ENCODE data around the gene CCDC157.
A peak's percentile ranks its signal among the peaks of the same experiment; 100 is the strongest.

The CCDC157 gene

GRCh38 chr22:30390974-30391691 is 34.3 kb downstream of the CCDC157 start (continued):
- TF ChIP-seq CTCF (tag by site-specific recombination; IDR thresholded peaks at IDR 0.05) (peak; percentile 53; the same call in 1 of the 2 replicates), KLF17 (tag by site-specific recombination; IDR thresholded peaks at IDR 0.05) (0 out of 2 replicates have a peak, but pooled peaks have one; percentile 14), ZNF654 (tag by site-specific recombination; IDR thresholded peaks at IDR 0.05; ENCODE audit: low read depth) (peak; percentile 50), ZBTB48 (tag by site-specific recombination; IDR thresholded peaks at IDR 0.05) (peak; percentile 58), SCRT2 (tag by site-specific recombination; IDR thresholded peaks at IDR 0.05) (no peak), ZNF391 (tag by site-specific recombination; IDR thresholded peaks at IDR 0.05; ENCODE audit: borderline replicate concordance, low read depth) (no peak), ZNF112 (tag by site-specific recombination; IDR thresholded peaks at IDR 0.05) (no peak)
- TF ChIP-seq, protein P1, sequence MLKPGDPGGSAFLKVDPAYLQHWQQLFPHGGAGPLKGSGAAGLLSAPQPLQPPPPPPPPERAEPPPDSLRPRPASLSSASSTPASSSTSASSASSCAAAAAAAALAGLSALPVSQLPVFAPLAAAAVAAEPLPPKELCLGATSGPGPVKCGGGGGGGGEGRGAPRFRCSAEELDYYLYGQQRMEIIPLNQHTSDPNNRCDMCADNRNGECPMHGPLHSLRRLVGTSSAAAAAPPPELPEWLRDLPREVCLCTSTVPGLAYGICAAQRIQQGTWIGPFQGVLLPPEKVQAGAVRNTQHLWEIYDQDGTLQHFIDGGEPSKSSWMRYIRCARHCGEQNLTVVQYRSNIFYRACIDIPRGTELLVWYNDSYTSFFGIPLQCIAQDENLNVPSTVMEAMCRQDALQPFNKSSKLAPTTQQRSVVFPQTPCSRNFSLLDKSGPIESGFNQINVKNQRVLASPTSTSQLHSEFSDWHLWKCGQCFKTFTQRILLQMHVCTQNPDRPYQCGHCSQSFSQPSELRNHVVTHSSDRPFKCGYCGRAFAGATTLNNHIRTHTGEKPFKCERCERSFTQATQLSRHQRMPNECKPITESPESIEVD (tag by site-specific recombination; IDR thresholded peaks at IDR 0.05), result no peak
- TF ChIP-seq, protein P2, sequence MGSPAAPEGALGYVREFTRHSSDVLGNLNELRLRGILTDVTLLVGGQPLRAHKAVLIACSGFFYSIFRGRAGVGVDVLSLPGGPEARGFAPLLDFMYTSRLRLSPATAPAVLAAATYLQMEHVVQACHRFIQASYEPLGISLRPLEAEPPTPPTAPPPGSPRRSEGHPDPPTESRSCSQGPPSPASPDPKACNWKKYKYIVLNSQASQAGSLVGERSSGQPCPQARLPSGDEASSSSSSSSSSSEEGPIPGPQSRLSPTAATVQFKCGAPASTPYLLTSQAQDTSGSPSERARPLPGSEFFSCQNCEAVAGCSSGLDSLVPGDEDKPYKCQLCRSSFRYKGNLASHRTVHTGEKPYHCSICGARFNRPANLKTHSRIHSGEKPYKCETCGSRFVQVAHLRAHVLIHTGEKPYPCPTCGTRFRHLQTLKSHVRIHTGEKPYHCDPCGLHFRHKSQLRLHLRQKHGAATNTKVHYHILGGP (tag by site-specific recombination; IDR thresholded peaks at IDR 0.05), result no peak

- Histone ChIP-seq H3K4me3 (ENCODE audit: low read depth, low read length) (no peak overlapping the region), H3K9me3 (ENCODE audit: control insufficient read depth, insufficient read depth, low read depth, low read length) (no peaks in the 10 kb centered on the region), H3K4me1 (ENCODE audit: control insufficient read depth, insufficient read depth, low read length) (peaks cover 1% of the 10 kb centered on the region; the same call in 1 of the 2 replicates), H3K27ac (ENCODE audit: extremely low read depth, low read depth, low read length) (no peak overlapping the region), H3K36me3 (ENCODE audit: control insufficient read depth in 2 of 2, insufficient read depth in 1 of 2, low read length in 2 of 2) (no peaks in the 10 kb centered on the region)
- CTCF ChIA-PET, result interaction anchor here (0.6 to 5.9 kb wide), 8 partner anchors 32 to 515 kb away, joined by 3 to 80 read pairs (median 4); partner anchors contain the start of genes CASTOR1 and MTFP1
- no peak for TF ChIP-seq ZNF623 (tag by site-specific recombination; IDR thresholded peaks at IDR 0.05)
- POLR2A ChIA-PET, result interaction anchor here (2.7 kb wide), 1 partner anchor 31 kb away, joined by 21 read pairs; no protein-coding TSS in a partner anchor
Measured at GRCh38 chr22:30392661-30393321, 36.0 kb downstream of the CCDC157 start.

GRCh38 chr22:30393322-30393680 is 36.5 kb downstream of the CCDC157 start:
- Histone ChIP-seq H3K9me3 (ENCODE audit: control insufficient read depth, insufficient read depth, low read depth, low read length) (no peaks in the 10 kb centered on the region), H3K27ac (ENCODE audit: extremely low read depth, low read depth, low read length) (no peak overlapping the region), H3K4me1 (ENCODE audit: control insufficient read depth, insufficient read depth, low read length) (peaks cover 3% of the 10 kb centered on the region; the same call in 1 of the 2 replicates), H3K36me3 (ENCODE audit: control insufficient read depth in 2 of 2, insufficient read depth in 1 of 2, low read length in 2 of 2) (no peaks in the 10 kb centered on the region), H3K4me3 (ENCODE audit: low read depth, low read length) (no peak overlapping the region)
- ChIA-PET CTCF (interaction anchor here (4.2 to 5.6 kb wide), 2 partner anchors 32 to 92 kb away, joined by 28 to 71 read pairs; partner anchors contain the start of gene MTFP1), POLR2A (no interaction called here)
- TF ChIP-seq ZNF610 (tag by site-specific recombination; IDR thresholded peaks at IDR 0.05; ENCODE audit: borderline replicate concordance) (no peak), ZNF335 (tag by site-specific recombination; conservative IDR thresholded peaks at IDR 0.05) (no peak), ZSCAN16 (tag by site-specific recombination; IDR thresholded peaks at IDR 0.05) (no peak), ZNF140 (tag by site-specific recombination; IDR thresholded peaks at IDR 0.05) (no peak), ZNF175 (tag by site-specific recombination; IDR thresholded peaks at IDR 0.05) (no peak), ZNF223 (tag by site-specific recombination; IDR thresholded peaks at IDR 0.05) (no peak), ZNF580 (tag by site-specific recombination; IDR thresholded peaks at IDR 0.05) (no peak), ZNF791 (tag by site-specific recombination; IDR thresholded peaks at IDR 0.05) (no peak), ZNF558 (tag by site-specific recombination; IDR thresholded peaks at IDR 0.05) (no peak), ZBTB48 (tag by site-specific recombination; IDR thresholded peaks at IDR 0.05) (no peak), ZSCAN23 (tag by site-specific recombination; IDR thresholded peaks at IDR 0.05) (no peak), ZNF184 (tag by site-specific recombination; IDR thresholded peaks at IDR 0.05) (no peak), RBAK (tag by site-specific recombination; IDR thresholded peaks at IDR 0.05) (no peak), GLI4 (tag by site-specific recombination; IDR thresholded peaks at IDR 0.05) (no peak), KLF8 (tag by site-specific recombination; IDR thresholded peaks at IDR 0.05) (no peak)
- TF ChIP-seq, protein P3, sequence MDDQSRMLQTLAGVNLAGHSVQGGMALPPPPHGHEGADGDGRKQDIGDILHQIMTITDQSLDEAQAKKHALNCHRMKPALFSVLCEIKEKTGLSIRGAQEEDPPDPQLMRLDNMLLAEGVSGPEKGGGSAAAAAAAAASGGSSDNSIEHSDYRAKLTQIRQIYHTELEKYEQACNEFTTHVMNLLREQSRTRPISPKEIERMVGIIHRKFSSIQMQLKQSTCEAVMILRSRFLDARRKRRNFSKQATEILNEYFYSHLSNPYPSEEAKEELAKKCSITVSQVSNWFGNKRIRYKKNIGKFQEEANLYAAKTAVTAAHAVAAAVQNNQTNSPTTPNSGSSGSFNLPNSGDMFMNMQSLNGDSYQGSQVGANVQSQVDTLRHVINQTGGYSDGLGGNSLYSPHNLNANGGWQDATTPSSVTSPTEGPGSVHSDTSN (CRISPR knock-in tag; IDR thresholded peaks at IDR 0.05), result no peak
